ENCODE results near the gene HOXC6. TPM values are rescaled to one million over a fixed set of nuclear protein-coding genes. Genes with fewer than 3 reads are reported as not detected.

HOXC6 gene
- total and polyA plus RNA-seq, 10 of the 15 experiments (the other 5 are each of a cell fraction or from before 2014, with no cell fraction given): 0.02 to 0.55 (median 0.45) TPM; not detected in 4

- TF ChIP-seq MEF2B (IDR thresholded peaks at IDR 0.05; ENCODE audit: partially characterized antibody, poor library complexity, severe bottlenecking) (no peak), SP1 (IDR thresholded peaks at IDR 0.05; ENCODE audit: low read depth, low read length) (no peak), NR2F1 (conservative IDR thresholded peaks at IDR 0.05) (no peak)
- TF ChIP-seq, protein P1, sequence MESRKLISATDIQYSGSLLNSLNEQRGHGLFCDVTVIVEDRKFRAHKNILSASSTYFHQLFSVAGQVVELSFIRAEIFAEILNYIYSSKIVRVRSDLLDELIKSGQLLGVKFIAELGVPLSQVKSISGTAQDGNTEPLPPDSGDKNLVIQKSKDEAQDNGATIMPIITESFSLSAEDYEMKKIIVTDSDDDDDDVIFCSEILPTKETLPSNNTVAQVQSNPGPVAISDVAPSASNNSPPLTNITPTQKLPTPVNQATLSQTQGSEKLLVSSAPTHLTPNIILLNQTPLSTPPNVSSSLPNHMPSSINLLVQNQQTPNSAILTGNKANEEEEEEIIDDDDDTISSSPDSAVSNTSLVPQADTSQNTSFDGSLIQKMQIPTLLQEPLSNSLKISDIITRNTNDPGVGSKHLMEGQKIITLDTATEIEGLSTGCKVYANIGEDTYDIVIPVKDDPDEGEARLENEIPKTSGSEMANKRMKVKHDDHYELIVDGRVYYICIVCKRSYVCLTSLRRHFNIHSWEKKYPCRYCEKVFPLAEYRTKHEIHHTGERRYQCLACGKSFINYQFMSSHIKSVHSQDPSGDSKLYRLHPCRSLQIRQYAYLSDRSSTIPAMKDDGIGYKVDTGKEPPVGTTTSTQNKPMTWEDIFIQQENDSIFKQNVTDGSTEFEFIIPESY (IDR thresholded peaks at IDR 0.05): no peak
These were observed 48.0 kb upstream of the HOXC6 start (continued) for GRCh38 chr12:53980104-53980801.

DNA sequence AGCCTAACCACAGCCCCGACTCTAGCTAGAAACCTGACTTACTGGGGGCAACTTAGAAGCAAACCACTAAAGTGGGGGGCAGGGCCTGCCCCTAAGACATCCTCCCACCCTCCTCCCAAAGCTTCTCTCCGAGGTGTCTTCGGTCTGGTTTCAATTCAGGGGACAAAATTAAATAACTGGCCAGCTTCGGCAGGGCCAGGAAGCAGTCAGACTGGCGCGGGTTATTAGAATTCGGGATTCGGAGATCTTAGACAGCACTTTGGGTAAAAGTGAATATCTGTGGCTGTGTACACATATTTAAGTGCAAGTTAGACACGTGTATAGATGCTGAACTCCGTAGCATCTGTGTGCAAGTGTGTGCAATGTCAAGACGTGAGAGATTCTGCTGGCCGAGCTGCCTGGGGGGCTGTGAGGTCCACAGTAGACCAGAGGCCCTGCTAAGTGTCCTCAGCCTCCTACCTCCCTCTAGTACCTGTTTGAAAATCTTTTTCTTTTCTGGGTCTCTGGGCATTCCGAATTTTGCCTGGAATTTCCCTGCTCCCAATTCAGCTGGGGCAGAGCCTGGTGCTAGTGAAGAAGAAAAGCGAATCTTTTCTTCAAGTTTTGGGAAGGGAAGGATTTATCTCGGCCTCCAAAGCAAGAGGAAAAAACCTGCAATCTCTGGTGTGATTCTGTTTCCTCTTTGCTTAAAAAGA, 47.3 kb upstream of the HOXC6 start:
- H3K4me3 ChIP-seq: no peak overlapping the region
- no peaks in the 10 kb centered on the region for H3K36me3 ChIP-seq (ENCODE audit: control insufficient read depth in 2 of 2, insufficient read depth in 2 of 2, low read length in 1 of 2)
- H3K4me1 ChIP-seq (ENCODE audit: control insufficient read depth, insufficient read depth, low read length): peaks cover 26% of the 10 kb centered on the region
- in situ Hi-C loops (cut with MboI) (no loop called here), intact Hi-C loops (cut with micrococcal nuclease; ENCODE audit: unreplicated experiment) (loop anchor here (10.0 kb wide), 2 partner anchors 186 to 276 kb away; no protein-coding TSS in a partner anchor)
- ChIA-PET POLR2A (no interaction called here), CTCF (interaction anchor here (0.5 to 1.4 kb wide), 4 partner anchors 11 to 411 kb away, joined by 3 to 5 read pairs (median 4); no protein-coding TSS in a partner anchor), SMC1A (ENCODE audit: uncharacterized antibody, unreplicated experiment) (interaction anchor here (1.0 kb wide), 1 partner anchor 10 kb away, joined by 3 read pairs; no protein-coding TSS in a partner anchor), RAD21 (ENCODE audit: unreplicated experiment) (no interaction called here)
- no peak for ATAC-seq
- no peaks in the 10 kb centered on the region for H3K79me2 ChIP-seq (ENCODE audit: control insufficient read depth, insufficient read depth, low read length)
- H3K27ac ChIP-seq (ENCODE audit: control insufficient read depth, insufficient read depth): no peak overlapping the region
- H2AFZ ChIP-seq (ENCODE audit: control insufficient read depth, low read depth, low read length): no peak overlapping the region
- no peaks in the 10 kb centered on the region for H4K20me1 ChIP-seq (ENCODE audit: control insufficient read depth, insufficient read depth)
- DNase-seq (ENCODE audit: low read depth, low spot score): no peak
- BruUV-seq (replicated peaks): no TSS peak
- no peak overlapping the region for H3K4me2 ChIP-seq (ENCODE audit: control insufficient read depth, insufficient read depth)
- H3K27me3 ChIP-seq (replicated peaks in 1 of 2; ENCODE audit: control insufficient read depth in 2 of 2, insufficient read depth in 2 of 2, low read length in 1 of 2): peaks cover 29 to 43% of the 10 kb centered on the region in 2 experiments
- H3K9me3 ChIP-seq (replicated peaks; ENCODE audit: control insufficient read depth, insufficient read depth, low read length): no peaks in the 10 kb centered on the region; the same call in 1 of the 3 replicates
- FAIRE-seq: no peak
- WGBS (ENCODE audit: insufficient coverage, insufficient replicate concordance, low lambda C conversion rate, missing lambda C conversion rate): 21% methylated on average over 15 of the region's 15 CpGs
- TF ChIP-seq NRF1 (conservative IDR thresholded peaks at IDR 0.05; ENCODE audit: low read depth, low read length): no peak
- peak; percentile 44; the same call in 1 of the 2 replicates for TF ChIP-seq RUNX3 (IDR thresholded peaks at IDR 0.05; ENCODE audit: low read length)
- H3K9ac ChIP-seq (ENCODE audit: control insufficient read depth, insufficient read depth, low read length): no peak overlapping the region

Data from GM12878 (cell line).